Stimulated activated CD4-positive, alpha-beta T cell treated with anti-CD3 and anti-CD28 coated beads, Interleukin-1b, Interleukin-23, amount 100 ng/mL, for 24 hours (primary cell): ENCODE data around the gene KIF9.
A peak's percentile ranks its signal among the peaks of the same experiment; 100 is the strongest.
"Not testable (repeated sequence)": the region's sequence is repeated elsewhere in the genome, so short reads cannot be mapped to it uniquely, and the experiment has no call there.

ENCODE experiments used
- DNase-seq, 4 experiments: peaks; one replicate each; pipeline ENCODE4 v3.0.0-alpha.2; 2020; ENCODE audit warnings: low read depth in 4 of 4, low spot score in 1 of 4

KIF9 gene

GRCh38 chr3:47294392-47294791, 11.8 kb upstream of the KIF9 start:
- no peak for DNase-seq

GRCh38 chr3:47293822-47294221, 11.2 kb upstream of the KIF9 start:
- DNase-seq = no peak

- DNase-seq = not testable (repeated sequence)
These were observed 9.3 kb upstream of the KIF9 start for GRCh38 chr3:47291754-47292420.

GRCh38 chr3:47291158-47291753, 8.7 kb upstream of the KIF9 start:
- no peak for DNase-seq

- DNase-seq = no peak
These were observed 6.6 kb upstream of the KIF9 start for GRCh38 chr3:47288966-47289910.

- peak in 2 of 4 experiments; percentile 1 to 33 for DNase-seq
These were observed 1.2 kb upstream of the KIF9 start for GRCh38 chr3:47283591-47284364.

GRCh38 chr3:47283193-47283537, 566 bp upstream of the KIF9 start:
- DNase-seq = no peak

- DNase-seq = no peak
These were observed 2.1 kb downstream of the KIF9 start for GRCh38 chr3:47280519-47280918.

GRCh38 chr3:47276558-47276957, 6.0 kb downstream of the KIF9 start:
- no peak for DNase-seq

- DNase-seq = no peak
These were observed 7.9 kb downstream of the KIF9 start for GRCh38 chr3:47274652-47275051.

- DNase-seq = no peak
These were observed 9.0 kb downstream of the KIF9 start for GRCh38 chr3:47273564-47273963.

- no peak for DNase-seq
These were observed 12.1 kb downstream of the KIF9 start for GRCh38 chr3:47270526-47270925.

- no peak for DNase-seq
These were observed 15.1 kb downstream of the KIF9 start for GRCh38 chr3:47267490-47267824.

GRCh38 chr3:47266709-47267489, 15.7 kb downstream of the KIF9 start:
- peak in 2 of 4 experiments; percentile 19 to 30 for DNase-seq

- no peak for DNase-seq
These were observed 16.7 kb downstream of the KIF9 start for GRCh38 chr3:47265725-47266428.

- DNase-seq = no peak
These were observed 17.6 kb downstream of the KIF9 start for GRCh38 chr3:47265008-47265407.

- no peak for DNase-seq
These were observed 21.3 kb downstream of the KIF9 start for GRCh38 chr3:47261301-47261700.

GRCh38 chr3:47260605-47261004, 22.0 kb downstream of the KIF9 start:
- no peak for DNase-seq

- DNase-seq = no peak
These were observed 23.5 kb downstream of the KIF9 start for GRCh38 chr3:47259114-47259513.

GRCh38 chr3:47256331-47256730, 26.3 kb downstream of the KIF9 start:
- not testable (repeated sequence) for DNase-seq
